GM19324 (cell line): ENCODE data around the gene GYPC.
"Not testable (repeated sequence)": the region's sequence is repeated elsewhere in the genome, so short reads cannot be mapped to it uniquely, and the experiment has no call there.

Experiments
- ATAC-seq: cut with Tn5 transposase; IDR thresholded peaks from one replicate; pipeline ENCODE4 v1.9.1; 2021; ENCODE audit warnings: mild to moderate bottlenecking, moderate library complexity; ENCODE audit not compliant: unreplicated experiment, low FRiP score

Gene GYPC

DNA sequence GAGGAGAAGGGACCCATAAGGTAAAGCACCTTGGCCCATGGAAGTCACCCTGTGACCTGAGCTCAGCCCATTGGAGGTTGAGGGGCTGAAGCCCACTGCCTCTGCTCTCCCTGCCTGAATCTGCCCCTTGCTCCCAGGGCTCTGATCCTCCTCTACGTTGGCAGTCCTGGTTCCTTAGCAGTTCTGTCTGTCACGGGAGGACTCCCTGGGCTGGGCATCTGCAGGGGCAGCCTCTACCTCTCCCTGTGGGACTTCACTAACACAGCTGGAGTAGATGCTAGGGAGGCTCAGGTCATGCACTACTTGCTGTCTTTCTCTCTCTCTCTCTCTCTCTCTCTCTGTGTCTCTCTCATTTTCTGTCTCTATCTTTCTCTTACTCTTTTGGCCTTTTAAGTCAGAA is 8.7 kb downstream of the GYPC start:
- ATAC-seq: peak; percentile 40

GRCh38 chr2:126665483-126665882 is 9.5 kb downstream of the GYPC start:
- ATAC-seq: no peak

- no peak for ATAC-seq
These were observed 12.3 kb downstream of the GYPC start for GRCh38 chr2:126668254-126668653.

DNA sequence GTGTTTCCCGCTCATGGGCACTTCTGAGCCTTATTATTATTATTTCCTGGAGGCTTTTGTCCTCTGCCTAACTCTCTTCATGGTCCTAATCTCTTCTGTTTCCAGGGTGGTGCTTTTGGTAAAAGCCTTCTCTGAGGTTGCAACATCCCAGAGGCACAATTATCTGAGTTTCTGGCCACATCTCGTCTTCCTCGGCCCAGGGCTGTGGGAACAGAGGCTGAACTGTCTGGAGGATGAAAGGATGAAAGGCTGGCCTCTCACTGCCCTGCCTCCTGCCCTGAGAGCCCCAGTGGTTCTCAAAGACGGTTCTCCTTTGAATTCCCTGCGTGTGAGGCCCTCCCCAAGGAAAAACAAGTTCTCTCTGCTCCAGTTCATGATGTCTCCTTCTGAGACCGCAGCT is 13.8 kb downstream of the GYPC start:
- ATAC-seq: no peak

GRCh38 chr2:126671488-126671887 is 15.5 kb downstream of the GYPC start:
- no peak for ATAC-seq

DNA sequence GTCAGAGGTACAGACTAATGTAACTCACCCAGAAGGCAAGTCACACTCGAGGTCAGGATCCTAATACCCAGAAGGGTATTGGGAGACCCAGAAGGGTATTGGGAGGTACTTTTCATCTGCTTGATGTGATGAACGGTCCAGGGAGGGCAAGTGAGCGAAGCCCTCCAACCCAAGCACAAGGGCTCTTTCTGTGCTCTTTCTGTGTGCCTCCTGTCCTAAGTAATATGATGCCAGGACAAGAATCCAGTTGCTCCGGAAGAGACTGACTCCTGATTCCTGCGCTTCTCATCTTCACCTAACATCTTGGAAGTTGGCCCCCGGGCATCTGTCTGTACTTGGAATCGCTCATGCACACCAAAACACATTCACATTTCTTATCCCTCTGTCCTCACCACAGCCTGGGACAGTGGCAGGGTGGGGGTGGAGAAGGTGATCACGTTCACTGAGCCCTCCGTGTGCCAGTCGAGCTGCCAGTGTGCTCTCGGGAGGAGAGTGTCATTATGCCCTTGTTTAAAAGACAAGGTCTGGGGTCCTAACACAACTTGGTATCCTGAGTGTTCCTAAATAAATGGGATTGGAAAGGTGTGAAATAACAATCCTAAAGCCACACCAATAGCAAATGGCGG is 17.1 kb downstream of the GYPC start:
- no peak for ATAC-seq

- no peak for ATAC-seq
These were observed 18.3 kb downstream of the GYPC start for GRCh38 chr2:126674075-126674744.

DNA sequence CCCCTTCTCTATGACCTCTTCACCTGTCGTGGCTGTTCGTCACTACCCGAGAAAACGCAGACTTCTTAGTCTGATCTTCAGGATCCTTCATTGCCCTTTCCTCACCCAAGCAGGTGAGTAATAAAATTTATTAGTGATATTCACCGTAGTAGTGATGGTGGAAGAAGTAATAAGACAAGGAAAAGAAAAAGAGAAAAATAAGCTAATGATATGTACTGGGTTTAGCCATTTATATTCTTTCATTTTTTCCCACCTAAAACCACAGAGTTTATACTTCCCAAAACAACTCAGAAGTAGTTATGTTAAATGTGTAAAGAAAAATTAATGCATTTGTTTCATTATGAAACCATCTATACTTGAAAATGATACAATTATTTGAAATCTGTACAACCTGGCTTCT is 19.7 kb downstream of the GYPC start:
- no peak for ATAC-seq

- ATAC-seq: no peak
These were observed 20.5 kb downstream of the GYPC start for GRCh38 chr2:126676221-126677175.

DNA sequence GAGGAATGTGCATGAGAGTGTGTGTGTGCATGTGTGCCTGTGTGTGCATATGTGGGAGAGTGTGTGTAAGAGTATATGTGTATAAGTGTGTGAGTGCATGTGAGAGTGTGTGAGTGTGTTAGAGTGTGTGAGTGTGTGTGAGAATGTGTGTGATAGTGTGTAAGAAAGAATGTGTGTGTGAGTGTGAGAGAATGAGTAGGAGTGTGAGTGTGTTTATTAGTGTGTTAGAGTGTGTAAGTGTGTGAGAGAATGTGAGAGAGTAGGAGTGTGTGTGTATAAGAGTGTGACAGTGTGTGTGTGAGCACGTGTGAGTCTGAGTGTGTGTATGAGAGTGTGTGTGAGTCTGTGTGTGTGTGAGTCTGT is 21.2 kb downstream of the GYPC start:
- no peak for ATAC-seq

GRCh38 chr2:126678269-126679065 is 22.5 kb downstream of the GYPC start:
- no peak for ATAC-seq

DNA sequence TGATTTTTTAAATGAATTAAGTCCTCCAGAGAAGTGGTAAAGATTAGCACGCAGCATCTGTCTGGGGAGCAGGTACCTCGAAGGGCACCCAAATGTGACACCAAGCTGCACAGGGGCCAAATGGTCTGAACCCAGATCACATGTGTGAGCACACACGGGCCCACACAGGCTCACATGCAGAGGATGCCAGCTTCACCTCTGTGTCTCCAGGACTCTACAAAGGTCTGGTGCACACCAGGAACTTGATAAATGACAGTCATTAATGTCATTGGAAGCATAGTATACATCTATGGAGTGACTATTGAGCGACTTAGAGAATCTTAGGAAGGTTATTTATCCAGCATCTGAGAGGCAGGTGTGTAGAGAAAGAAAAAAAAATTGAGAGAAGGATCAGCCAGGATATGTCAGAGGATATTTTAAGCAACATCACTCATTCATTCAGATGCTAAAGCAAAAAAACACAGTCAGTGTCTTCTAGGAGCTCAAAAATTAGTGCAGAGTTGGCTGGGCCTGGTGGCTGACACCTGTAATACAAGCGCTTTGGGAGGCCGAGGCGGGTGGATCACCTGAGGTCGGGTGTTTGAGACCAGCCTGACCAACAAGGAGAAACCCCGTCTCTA is 23.2 kb downstream of the GYPC start:
- ATAC-seq: no peak

GRCh38 chr2:126681505-126681904 is 25.5 kb downstream of the GYPC start:
- ATAC-seq: no peak

GRCh38 chr2:126685629-126686028 is 29.7 kb downstream of the GYPC start:
- no peak for ATAC-seq

GRCh38 chr2:126686286-126686685 is 30.3 kb downstream of the GYPC start:
- no peak for ATAC-seq

DNA sequence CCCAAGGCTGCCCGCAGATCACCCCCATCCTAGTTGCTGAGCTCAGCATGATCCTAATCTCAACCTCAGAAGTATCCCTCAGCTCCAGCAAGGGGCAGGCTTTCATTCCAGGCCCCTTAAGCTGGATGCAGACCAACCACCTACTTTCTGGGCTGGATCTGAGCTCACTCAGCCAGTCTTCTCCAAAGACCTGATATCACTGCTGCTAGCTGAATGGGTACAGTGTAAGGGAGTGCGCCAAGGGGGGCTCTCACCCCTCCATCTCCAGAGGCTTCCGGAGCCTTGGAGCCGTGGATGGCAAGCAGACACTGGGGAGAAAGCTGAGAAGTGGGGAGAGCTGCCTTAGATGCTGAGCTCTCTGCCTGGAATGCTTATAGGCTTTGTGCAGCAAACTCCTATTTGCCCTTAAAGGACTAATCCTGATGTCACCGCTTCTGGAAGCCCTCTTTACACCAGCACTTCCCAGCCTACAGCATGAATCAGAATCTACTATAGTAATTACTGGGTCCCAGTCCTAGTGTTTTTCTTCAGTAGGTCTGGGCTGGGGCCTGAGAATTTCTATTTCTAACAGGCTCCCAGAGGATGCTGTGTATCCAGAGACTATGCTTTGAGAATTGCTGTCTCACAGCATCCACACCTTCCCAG is 31.0 kb downstream of the GYPC start:
- ATAC-seq: no peak

GRCh38 chr2:126687503-126687902 is 31.5 kb downstream of the GYPC start:
- no peak for ATAC-seq

- ATAC-seq: not testable (repeated sequence)
These were observed 32.6 kb downstream of the GYPC start for GRCh38 chr2:126688594-126688993.

DNA sequence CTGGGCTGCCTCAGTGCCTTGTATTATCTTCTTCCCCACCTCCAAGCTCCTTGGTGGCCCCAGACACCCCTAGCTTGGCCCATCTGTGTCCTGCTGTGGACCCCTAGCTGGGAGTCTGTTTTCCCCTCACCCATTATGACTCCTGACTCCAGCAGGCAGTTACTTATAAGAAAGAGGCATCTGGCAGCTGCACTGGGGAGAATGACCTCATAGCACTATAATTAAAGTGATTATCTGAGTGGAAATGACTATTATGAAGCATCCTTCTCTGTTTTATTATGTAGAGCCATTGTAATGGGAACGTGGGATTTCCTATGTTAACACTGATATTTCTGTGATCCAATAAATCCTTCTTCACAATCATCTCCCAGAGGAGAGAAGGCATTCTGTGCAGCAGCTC is 36.3 kb downstream of the GYPC start:
- ATAC-seq: not testable (repeated sequence)
